ENCODE data around the gene ANKRD52.

Gene ANKRD52

DNA sequence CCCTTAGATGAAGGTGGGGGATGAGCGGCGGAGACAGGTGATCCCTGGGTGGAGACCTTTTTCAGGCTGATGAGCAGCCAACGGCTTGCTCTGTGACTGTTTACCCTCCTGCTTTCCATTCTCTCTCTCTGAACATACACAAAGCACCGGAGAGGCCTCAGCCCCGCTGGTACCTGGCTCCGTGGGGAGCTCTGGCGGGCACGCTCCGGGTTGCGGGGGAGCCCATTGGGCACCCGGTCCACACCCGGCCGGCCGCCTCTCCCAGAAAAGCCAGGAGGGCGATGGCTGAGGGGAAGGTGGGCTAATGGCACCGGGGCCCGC is 69.4 kb downstream of the ANKRD52 start:
- H3K27me3 ChIP-seq (replicated peaks; ENCODE audit: control insufficient read depth, insufficient read depth, low read length, poor library complexity, severe bottlenecking), result no peaks in the 10 kb centered on the region
- peak overlapping the region; percentile 75 for H3K27ac ChIP-seq (ENCODE audit: insufficient read depth, low read length, poor library complexity, severe bottlenecking)
- no peaks in the 10 kb centered on the region for H3K9me3 ChIP-seq (ENCODE audit: control insufficient read depth, low read length)
- peaks cover 15% of the 10 kb centered on the region for H3K4me1 ChIP-seq (ENCODE audit: control insufficient read depth, insufficient read depth, low read length, poor library complexity, severe bottlenecking)
- peak in 1 of 3 donors; percentile 5 for DNase-seq
- peak overlapping the region; percentile 74 for H3K4me3 ChIP-seq (ENCODE audit: insufficient read depth, low read depth, low read length, poor library complexity, severe bottlenecking)
- peaks cover 11% of the 10 kb centered on the region for H3K36me3 ChIP-seq (ENCODE audit: control insufficient read depth, insufficient read depth, low read length)

DNA sequence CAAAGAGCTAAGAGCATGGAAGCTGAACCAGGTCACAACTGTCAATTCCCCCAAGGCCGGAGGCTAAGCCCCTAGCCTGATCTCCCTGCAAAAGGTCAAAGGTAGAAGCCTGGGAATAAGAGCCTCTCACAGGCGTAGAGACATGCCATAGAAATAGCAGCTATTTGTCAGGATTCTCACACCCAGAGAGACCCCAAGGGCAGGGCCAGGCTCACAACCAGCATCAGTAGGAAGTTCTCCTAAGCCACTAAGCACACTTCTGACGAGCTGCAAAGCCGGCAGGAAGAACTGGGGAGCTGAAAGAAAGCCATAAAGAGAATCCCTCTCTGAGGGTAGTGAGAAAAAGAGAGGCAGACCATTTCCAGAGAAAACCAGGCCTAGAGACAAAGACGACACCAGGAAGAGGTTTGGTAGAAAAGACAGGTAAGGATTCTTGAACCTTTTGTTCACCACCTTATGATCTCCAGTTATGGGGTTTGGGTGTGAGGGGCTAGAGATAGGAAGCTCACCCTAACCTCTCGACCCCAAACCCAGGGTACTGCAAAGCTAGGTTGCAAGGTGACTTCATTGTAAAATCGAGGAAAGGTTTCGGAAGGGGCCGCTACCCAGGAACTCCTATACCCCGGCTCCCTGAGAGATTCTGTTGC is 69.9 kb downstream of the ANKRD52 start:
- H3K27ac ChIP-seq (ENCODE audit: insufficient read depth, low read length, poor library complexity, severe bottlenecking), result peak overlapping the region; percentile 75

More for the DNA sequence above, 69.9 kb downstream of the ANKRD52 start:
- Histone ChIP-seq H3K27me3 (replicated peaks; ENCODE audit: control insufficient read depth, insufficient read depth, low read length, poor library complexity, severe bottlenecking) (no peaks in the 10 kb centered on the region), H3K4me3 (ENCODE audit: insufficient read depth, low read depth, low read length, poor library complexity, severe bottlenecking) (peak overlapping the region; percentile 74), H3K4me1 (ENCODE audit: control insufficient read depth, insufficient read depth, low read length, poor library complexity, severe bottlenecking) (peaks cover 15% of the 10 kb centered on the region), H3K9me3 (ENCODE audit: control insufficient read depth, low read length) (no peaks in the 10 kb centered on the region), H3K36me3 (ENCODE audit: control insufficient read depth, insufficient read depth, low read length) (peaks cover 15% of the 10 kb centered on the region)
- no peak for DNase-seq
